Esophagus (tissue), 2 donors: ENCODE measurements around the gene DERA. TPM values are rescaled to one million over a fixed set of nuclear protein-coding genes. Genes with fewer than 3 reads are reported as not detected.
"Not testable (repeated sequence)": the region's sequence is repeated elsewhere in the genome, so short reads cannot be mapped to it uniquely, and the experiment has no call there.

Source experiments
- H3K27ac ChIP-seq, 2 donors: one replicate each; pipeline ENCODE4 v1.5.1; 2013; ENCODE audit warnings: low read depth in 2 of 2, mild to moderate bottlenecking in 2 of 2, inconsistent platforms in 1 of 2, low read length in 1 of 2, moderate library complexity in 1 of 2
- H3K27me3 ChIP-seq, 2 donors: one replicate each; pipeline ENCODE4 v1.6.1; 2013; ENCODE audit warnings: low read length in 2 of 2, control low read depth in 1 of 2, mild to moderate bottlenecking in 1 of 2; ENCODE audit not compliant: insufficient read depth in 2 of 2, control insufficient read depth in 1 of 2
- H3K36me3 ChIP-seq, 2 donors: one replicate each; pipeline ENCODE4 v1.6.1; 2013; ENCODE audit warnings: low read length in 1 of 2; ENCODE audit not compliant: control insufficient read depth in 2 of 2, insufficient read depth in 2 of 2
- H3K4me1 ChIP-seq, 2 donors: one replicate each; pipeline ENCODE4 v1.6.1; 2013; ENCODE audit warnings: low read length in 1 of 2; ENCODE audit not compliant: control insufficient read depth in 2 of 2, insufficient read depth in 2 of 2
- H3K4me3 ChIP-seq, 2 donors: one replicate each; pipeline ENCODE4 v1.5.1; 2013; ENCODE audit warnings: low read length in 2 of 2, mild to moderate bottlenecking in 2 of 2, low read depth in 1 of 2, moderate library complexity in 1 of 2
- H3K9me3 ChIP-seq, 2 donors: one replicate each; pipeline ENCODE4 v1.6.1; 2013; ENCODE audit warnings: mild to moderate bottlenecking in 2 of 2, low read depth in 1 of 2, low read length in 1 of 2, moderate library complexity in 1 of 2; ENCODE audit not compliant: control insufficient read depth in 2 of 2, insufficient read depth in 1 of 2
- whole genome bisulfite sequencing, 2 donors: extraction: QIAGEN DNeasy Blood & Tissue Kit; methylation state at CpG; one replicate each; pipeline ENCODE4 v1.1.7; 2013; 5-methylcytosine and 5-hydroxymethylcytosine counted together
- polyA plus RNA-seq, 2 donors: library from polyadenylated mRNA; stranded (reverse); fragments of 200-250 nt; gene quantifications; one replicate each; pipeline ENCODE4 v1.2.3, GENCODE V29; 2013
- donor health status: healthy with polysubstance abuse.
- donor health status: Bipolar disorder and iron deficiency.

The DERA gene
- polyA plus RNA-seq: 10 to 100 TPM; 30.7 to 37.2 TPM

GRCh38 chr12:15910864-15911721 is at the start of gene DERA:
Gene DERA (plus strand): TSS chr12:15911332. CDS start chr12:15911384, 52 bp downstream.
- peak within 1 kb of the TSS; percentile 95 to 97 for H3K27ac ChIP-seq
- H3K27me3 ChIP-seq: no peaks in the 10 kb centered on the region
- H3K9me3 ChIP-seq: no peaks in the 10 kb centered on the region
- no peaks in the 10 kb centered on the region for H3K4me1 ChIP-seq
- 0 to 1% methylated on average over 47 to 59 of the region's 59 CpGs for WGBS, 2 donors
- H3K36me3 ChIP-seq: no peaks in the 10 kb centered on the region
- peak within 1 kb of the TSS; percentile 61 to 87 for H3K4me3 ChIP-seq

- H3K9me3 ChIP-seq: no peaks in the 10 kb centered on the region
- no peak overlapping the region for H3K4me3 ChIP-seq
- H3K36me3 ChIP-seq: no peaks in the 10 kb centered on the region
- no peaks in the 10 kb centered on the region for H3K27me3 ChIP-seq
- 20 to 30% methylated on average over 1 of the region's 1 CpG for WGBS, 2 donors
- H3K4me1 ChIP-seq: no peaks in the 10 kb centered on the region
- H3K27ac ChIP-seq: no peak overlapping the region
Measured at GRCh38 chr12:15861404-15861803, 49.7 kb upstream of the DERA start.

- H3K4me1 ChIP-seq: no peaks in the 10 kb centered on the region
- no peaks in the 10 kb centered on the region for H3K27me3 ChIP-seq
- no peak overlapping the region for H3K4me3 ChIP-seq
- no peak overlapping the region for H3K27ac ChIP-seq
- WGBS, 2 donors: 83% methylated on average over 1 of the region's 1 CpG
- no peaks in the 10 kb centered on the region for H3K36me3 ChIP-seq
- no peaks in the 10 kb centered on the region for H3K9me3 ChIP-seq
Measured at GRCh38 chr12:15862840-15863239, 48.3 kb upstream of the DERA start.

GRCh38 chr12:15863372-15863771 is 47.8 kb upstream of the DERA start:
- Histone ChIP-seq H3K27me3 (no peaks in the 10 kb centered on the region), H3K36me3 (no peaks in the 10 kb centered on the region)
- WGBS, 2 donors: 62 to 68% methylated on average over 9 of the region's 9 CpGs

GRCh38 chr12:15863984-15864383 is 47.1 kb upstream of the DERA start:
- H3K27me3 ChIP-seq: no peaks in the 10 kb centered on the region
- H3K9me3 ChIP-seq: no peaks in the 10 kb centered on the region
- no peak overlapping the region for H3K4me3 ChIP-seq
- no peak overlapping the region for H3K27ac ChIP-seq
- no peaks in the 10 kb centered on the region for H3K36me3 ChIP-seq
- WGBS, 2 donors: 74 to 76% methylated on average over 6 of the region's 6 CpGs
- no peaks in the 10 kb centered on the region for H3K4me1 ChIP-seq

More at GRCh38 chr12:15863372-15863771, 47.8 kb upstream of the DERA start:
- Histone ChIP-seq H3K4me3 (no peak overlapping the region), H3K27ac (no peak overlapping the region), H3K4me1 (no peaks in the 10 kb centered on the region), H3K9me3 (no peaks in the 10 kb centered on the region)

GRCh38 chr12:15868186-15868585 is 42.9 kb upstream of the DERA start:
- H3K27me3 ChIP-seq: no peaks in the 10 kb centered on the region
- H3K4me3 ChIP-seq: no peak overlapping the region
- 88 to 91% methylated on average over 3 of the region's 3 CpGs for WGBS, 2 donors
- H3K27ac ChIP-seq: no peak overlapping the region
- H3K36me3 ChIP-seq: no peaks in the 10 kb centered on the region
- no peaks in the 10 kb centered on the region for H3K9me3 ChIP-seq
- H3K4me1 ChIP-seq: no peaks in the 10 kb centered on the region

- H3K27me3 ChIP-seq: no peaks in the 10 kb centered on the region
- H3K27ac ChIP-seq: no peak overlapping the region
- H3K4me1 ChIP-seq: no peaks in the 10 kb centered on the region
- no peak overlapping the region for H3K4me3 ChIP-seq
- no peaks in the 10 kb centered on the region for H3K36me3 ChIP-seq
- WGBS, 2 donors: 96 to 98% methylated on average over 4 of the region's 4 CpGs
- no peaks in the 10 kb centered on the region for H3K9me3 ChIP-seq
Measured at GRCh38 chr12:15873556-15873955, 37.6 kb upstream of the DERA start.

- not testable (repeated sequence) for H3K4me1 ChIP-seq, H3K27me3 ChIP-seq, H3K27ac ChIP-seq, H3K9me3 ChIP-seq, H3K4me3 ChIP-seq, H3K36me3 ChIP-seq
- WGBS, 2 donors: 97 to 98% methylated on average over 20 of the region's 20 CpGs
Measured at GRCh38 chr12:15874556-15875145, 36.5 kb upstream of the DERA start.

DNA sequence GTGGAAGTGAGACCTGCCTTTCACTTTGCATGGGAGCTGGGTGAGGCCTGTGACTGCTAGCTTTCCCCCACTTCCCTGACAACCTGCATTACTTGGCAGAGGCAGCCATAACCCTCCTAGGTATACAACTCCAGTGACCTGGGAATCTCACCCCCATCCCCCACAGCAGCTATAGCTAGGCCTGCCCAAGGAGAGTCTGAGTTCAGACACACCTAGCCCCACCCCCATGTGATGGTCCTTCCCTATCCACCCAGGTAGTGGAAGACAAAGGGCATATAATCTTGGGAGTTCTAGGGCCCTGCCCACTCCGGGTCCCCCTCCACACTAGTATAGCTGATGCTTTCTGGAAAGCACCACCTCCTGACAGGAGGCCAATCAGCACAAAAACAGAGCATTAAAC is 35.3 kb upstream of the DERA start:
- Histone ChIP-seq H3K9me3 (no peaks in the 10 kb centered on the region), H3K36me3 (no peaks in the 10 kb centered on the region), H3K4me1 (no peaks in the 10 kb centered on the region), H3K27me3 (no peaks in the 10 kb centered on the region), H3K4me3 (no peak overlapping the region), H3K27ac (no peak overlapping the region)
- 93 to 98% methylated on average over 1 of the region's 1 CpG for WGBS, 2 donors

- Histone ChIP-seq H3K27ac (no peak overlapping the region), H3K36me3 (no peaks in the 10 kb centered on the region), H3K9me3 (no peaks in the 10 kb centered on the region), H3K27me3 (no peaks in the 10 kb centered on the region), H3K4me3 (no peak overlapping the region), H3K4me1 (no peaks in the 10 kb centered on the region)
- whole genome bisulfite sequencing, 2 donors: 91% methylated on average over 3 of the region's 3 CpGs
Measured at GRCh38 chr12:15879413-15879812, 31.7 kb upstream of the DERA start.
